C4-2B (cell line): ENCODE measurements around the gene METTL23.

Experiments used
- CTCF ChIP-seq: fragments of 450-650 bp; conservative IDR thresholded peaks from 2 replicates; pipeline ENCODE4 v1.5.1; 2017; ENCODE audit warnings: mild to moderate bottlenecking
- ZFX ChIP-seq: fragments of 450-650 bp; IDR thresholded peaks from 2 replicates; pipeline ENCODE4 v1.6.1; 2017

GRCh38 chr17:76716146-76716838 is 10.3 kb upstream of the METTL23 start:
- TF ChIP-seq CTCF = no peak
- no peak for TF ChIP-seq ZFX
